Stimulated activated CD8-positive, alpha-beta memory T cell treated with anti-CD3 and anti-CD28 coated beads, Interleukin-7, amount 100 ng/mL, for 4 hours (primary cell): Measurements from ENCODE around the gene CAST.

Source experiments
- DNase-seq, 2 donors: peaks; one replicate each; pipeline ENCODE4 v3.0.0-alpha.2; 2020; ENCODE audit warnings: low read depth in 2 of 2

The CAST gene

GRCh38 chr5:96745025-96745424 lies 82.8 kb downstream of the CAST start:
- DNase-seq, result no peak

DNA sequence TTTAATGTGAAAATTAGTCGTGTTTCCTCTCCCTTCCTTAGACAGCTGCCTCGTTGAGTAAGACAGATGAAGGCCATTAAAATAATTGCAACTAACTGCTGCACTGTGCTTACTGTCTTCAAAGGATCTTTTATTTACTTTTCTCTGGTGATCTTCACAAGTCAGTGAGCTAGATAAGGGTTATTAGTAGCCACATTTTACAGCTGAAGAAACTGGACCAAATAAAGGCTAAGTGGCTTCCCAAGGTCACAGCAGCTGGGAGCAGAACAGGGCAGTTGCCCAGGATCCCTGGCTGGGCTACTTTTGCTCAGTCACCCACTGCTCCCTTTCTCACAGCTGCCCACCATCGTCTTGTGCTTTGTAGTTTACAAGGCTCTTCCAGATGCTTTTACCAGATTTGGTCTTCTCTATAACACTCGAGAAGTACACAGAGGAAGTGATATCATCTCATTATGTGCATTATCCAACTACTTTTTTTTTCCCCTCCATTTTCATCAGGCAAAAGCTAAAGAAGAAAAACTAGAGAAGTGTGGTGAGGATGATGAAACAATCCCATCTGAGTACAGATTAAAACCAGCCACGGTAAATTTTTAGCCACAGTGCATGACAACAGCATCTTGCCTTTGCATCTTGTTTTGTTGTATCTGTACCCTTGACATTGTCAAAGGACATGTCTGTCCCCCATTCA lies 83.8 kb downstream of the CAST start:
- DNase-seq, result no peak

DNA sequence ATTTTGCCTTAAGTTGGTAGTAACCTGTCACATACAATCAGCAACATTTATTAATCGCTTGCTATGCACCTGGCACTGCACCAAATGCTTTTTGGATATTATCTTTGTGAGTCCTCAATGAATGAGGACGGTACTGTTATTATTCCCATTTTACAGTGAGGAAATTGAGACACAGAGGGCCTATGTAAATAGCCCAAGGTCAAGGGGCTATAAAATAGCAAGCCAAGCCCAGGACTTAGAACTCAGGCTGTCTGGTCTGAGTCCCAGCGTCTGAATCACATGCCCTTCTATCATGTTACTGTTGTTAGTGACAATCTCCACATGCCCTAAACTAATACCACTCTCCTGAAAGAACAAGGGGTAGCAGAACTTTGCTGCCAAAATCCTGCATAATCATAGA lies 85.5 kb downstream of the CAST start:
- no peak for DNase-seq

- DNase-seq, result no peak
Observed at GRCh38 chr5:96750110-96750822, 88.1 kb downstream of the CAST start.

GRCh38 chr5:96751203-96752169 lies 89.3 kb downstream of the CAST start:
- DNase-seq, result no peak

GRCh38 chr5:96752341-96753016 lies 90.3 kb downstream of the CAST start:
- DNase-seq, result no peak

GRCh38 chr5:96753017-96753397 lies 90.8 kb downstream of the CAST start:
- DNase-seq, result no peak

- no peak for DNase-seq
Observed at GRCh38 chr5:96753848-96754247, 91.7 kb downstream of the CAST start.

- no peak for DNase-seq
Observed at GRCh38 chr5:96755851-96756250, 93.7 kb downstream of the CAST start.

GRCh38 chr5:96756985-96757384 lies 94.8 kb downstream of the CAST start:
- no peak for DNase-seq

GRCh38 chr5:96758621-96759020 lies 96.4 kb downstream of the CAST start:
- DNase-seq, result no peak

- no peak for DNase-seq
Observed at GRCh38 chr5:96761618-96762017, 99.4 kb downstream of the CAST start.

- DNase-seq, result no peak
Observed at GRCh38 chr5:96763026-96763425, 100.8 kb downstream of the CAST start.

DNA sequence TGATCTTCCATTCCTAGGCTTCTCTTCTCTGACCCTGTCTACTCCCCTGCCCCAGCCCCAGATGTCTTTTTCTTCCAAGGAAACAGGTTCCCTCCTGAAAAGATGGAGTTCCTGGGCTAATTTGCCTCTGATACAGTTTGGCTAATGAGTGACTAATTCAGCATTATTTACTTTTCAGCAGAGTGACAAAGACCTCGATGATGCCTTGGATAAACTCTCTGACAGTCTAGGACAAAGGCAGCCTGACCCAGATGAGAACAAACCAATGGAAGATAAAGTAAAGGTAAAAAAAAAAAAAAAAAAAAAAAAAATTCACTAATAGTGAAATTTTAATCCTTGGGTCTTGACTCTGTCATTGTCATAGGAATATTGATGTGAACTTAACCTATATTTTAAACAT lies 102.9 kb downstream of the CAST start:
- DNase-seq, result no peak

- no peak for DNase-seq
Observed at GRCh38 chr5:96768708-96769251, 106.6 kb downstream of the CAST start.

GRCh38 chr5:96771395-96771794 lies 109.2 kb downstream of the CAST start:
- DNase-seq, result no peak

- no peak for DNase-seq
Observed at GRCh38 chr5:96772111-96772510, 109.9 kb downstream of the CAST start.

DNA sequence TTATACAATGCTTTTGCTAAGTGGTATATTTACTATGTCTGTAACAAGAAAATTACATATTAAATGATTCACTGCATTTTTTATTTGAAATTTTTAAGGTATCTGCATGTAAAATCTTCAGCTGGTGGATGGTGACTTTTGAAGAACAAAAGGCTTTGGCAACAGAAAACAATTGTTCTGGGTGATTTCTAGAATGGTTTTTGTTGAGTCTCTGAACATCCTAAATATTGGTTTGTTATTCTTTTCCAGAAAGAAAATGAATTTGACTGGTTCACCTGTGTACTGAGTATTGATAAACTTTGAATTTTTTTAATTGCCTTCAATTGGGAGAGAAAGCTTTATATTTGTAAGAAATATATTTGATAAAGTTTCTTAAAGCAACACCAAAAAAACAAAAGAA lies 110.4 kb downstream of the CAST start:
- DNase-seq, result no peak

DNA sequence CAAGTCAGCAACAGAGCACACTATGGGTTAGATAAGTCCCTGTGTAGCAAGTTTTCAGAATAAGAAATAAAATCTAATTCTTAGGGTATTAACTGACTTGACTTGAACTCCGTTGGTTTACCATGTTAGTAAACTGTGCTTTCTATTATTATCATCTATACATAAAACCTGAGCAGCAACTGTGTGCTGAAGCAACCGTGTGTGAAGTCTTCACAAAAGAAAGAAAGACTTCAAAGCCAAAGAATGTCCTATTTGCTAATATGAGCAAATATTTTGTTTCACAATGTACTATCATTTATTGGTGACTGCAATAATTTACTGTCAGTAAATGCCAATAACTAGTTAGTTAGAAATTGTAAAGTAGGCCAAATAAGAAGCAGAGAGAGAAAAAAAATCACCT lies 112.9 kb downstream of the CAST start:
- DNase-seq, result no peak

- DNase-seq, result no peak
Observed at GRCh38 chr5:96775689-96776088, 113.5 kb downstream of the CAST start.

DNA sequence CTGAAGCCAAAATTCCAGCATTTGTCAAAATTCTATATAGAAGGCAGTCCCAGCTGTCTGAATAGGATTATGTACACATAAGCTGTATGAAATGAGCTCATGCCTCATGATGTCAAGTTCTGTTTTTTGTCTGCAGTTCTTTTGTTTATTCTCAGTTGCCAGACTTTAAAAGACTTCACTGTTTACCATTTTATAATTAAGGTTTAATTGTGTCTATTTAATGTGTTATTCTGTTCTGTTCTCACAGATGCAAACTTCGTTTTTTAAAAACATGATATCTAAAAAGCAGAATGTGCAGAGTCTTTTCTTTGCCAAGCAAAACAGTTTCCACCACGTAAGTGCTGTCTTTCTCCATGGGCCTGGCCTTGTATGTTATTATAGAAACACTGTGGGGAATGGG lies 114.4 kb downstream of the CAST start:
- DNase-seq, result no peak

DNA sequence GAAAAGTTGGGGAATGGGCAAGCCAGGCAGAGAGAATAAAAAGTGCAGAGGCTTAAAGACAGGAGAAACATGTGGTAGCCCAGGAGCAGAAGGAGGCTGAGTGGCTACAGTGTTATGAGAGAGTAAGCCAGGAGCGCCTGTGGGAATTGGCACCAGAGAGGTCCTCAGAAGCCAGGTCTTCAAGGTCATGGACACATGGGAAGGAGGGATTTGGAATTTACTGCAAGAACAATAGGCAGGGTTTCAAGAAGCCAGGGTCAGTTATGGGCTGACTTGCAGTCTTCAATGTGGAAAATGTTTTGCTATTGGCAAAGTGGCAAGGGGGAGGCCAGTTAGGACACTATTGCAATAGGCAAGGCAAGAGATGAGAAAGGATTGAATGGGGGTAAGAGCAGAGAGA lies 116.2 kb downstream of the CAST start:
- no peak for DNase-seq
